ENCODE measurements around the gene AGMO.

GRCh38 chr7:15560968-15561367 is 847 bp downstream of the AGMO start:
- TF ChIP-seq MAX (IDR thresholded peaks at IDR 0.05): no peak
- TF ChIP-seq ZSCAN20 (CRISPR knock-in tag; IDR thresholded peaks at IDR 0.05): no peak
- TF ChIP-seq CTCF (IDR thresholded peaks at IDR 0.05): no peak
